Liver (tissue), 9 donors: ENCODE data around the gene METTL17. TPM values are rescaled to one million over a fixed set of nuclear protein-coding genes. Genes with fewer than 3 reads are reported as not detected.

Experiments used
- DNase-seq: peaks from one replicate; pipeline ENCODE4 v3.0.0-alpha.2; 2017; ENCODE audit warnings: low spot score
- H3K27ac ChIP-seq, 2 donors: one replicate each; pipeline ENCODE4 v1.7.0; 2013; ENCODE audit warnings: inconsistent platforms in 2 of 2, low read length in 2 of 2, control low read depth in 1 of 2, low read depth in 1 of 2, mild to moderate bottlenecking in 1 of 2
- H3K27me3 ChIP-seq, 4 donors: one replicate each; pipeline versions ENCODE4 v1.6.1 to v1.7.0; 2013; ENCODE audit warnings: low read length in 3 of 4, inconsistent platforms in 1 of 4, mild to moderate bottlenecking in 1 of 4, moderate library complexity in 1 of 4; ENCODE audit not compliant: control insufficient read depth in 4 of 4, insufficient read depth in 4 of 4
- H3K36me3 ChIP-seq, 4 donors: one replicate each; pipeline versions ENCODE4 v1.6.1 to v1.7.0; 2013; ENCODE audit warnings: low read length in 3 of 4, mild to moderate bottlenecking in 3 of 4, low read depth in 1 of 4, moderate library complexity in 1 of 4; ENCODE audit not compliant: control insufficient read depth in 4 of 4, insufficient read depth in 3 of 4
- H3K4me1 ChIP-seq, 4 donors: one replicate each; pipeline versions ENCODE4 v1.6.1 to v1.7.0; 2013; ENCODE audit warnings: low read length in 3 of 4, mild to moderate bottlenecking in 3 of 4, moderate library complexity in 1 of 4; ENCODE audit not compliant: control insufficient read depth in 4 of 4, insufficient read depth in 4 of 4
- H3K4me3 ChIP-seq, 3 donors: one replicate each; pipeline versions ENCODE4 v1.6.1 to v1.7.0; 2013; ENCODE audit warnings: low read length in 3 of 3, control low read depth in 1 of 3, low read depth in 1 of 3, mild to moderate bottlenecking in 1 of 3
- H3K9ac ChIP-seq, 2 donors: one replicate each; pipeline ENCODE4 v1.7.0; 2013; ENCODE audit warnings: low read length in 2 of 2, mild to moderate bottlenecking in 2 of 2, moderate library complexity in 2 of 2, control low read depth in 1 of 2, low read depth in 1 of 2
- H3K9me3 ChIP-seq, 4 donors: one replicate each; pipeline versions ENCODE4 v1.6.1 to v1.7.0; 2013; ENCODE audit warnings: low read length in 3 of 4; ENCODE audit not compliant: control insufficient read depth in 4 of 4
- ATF3 ChIP-seq: IDR thresholded peaks from 2 replicates; pipeline ENCODE4 v1.6.1; 2016; ENCODE audit warnings: antibody characterized with exemption
- CTCF ChIP-seq: fragments of 150-350 bp; IDR thresholded peaks from 2 replicates; pipeline ENCODE4 v1.5.1; 2017; ENCODE audit warnings: improper control_type of control experiment, low read depth, low read length; ENCODE audit not compliant: missing input control
- EGR1 ChIP-seq, 2 donors: IDR thresholded peaks; 2 replicates each; pipeline ENCODE4 v1.6.1; 2016 to 2018; ENCODE audit warnings: antibody characterized with exemption in 2 of 2, low read depth in 2 of 2
- FOXA1 ChIP-seq: IDR thresholded peaks from 2 replicates; pipeline ENCODE4 v1.6.1; 2016; ENCODE audit warnings: antibody characterized with exemption
- FOXA2 ChIP-seq: IDR thresholded peaks from 2 replicates; pipeline ENCODE4 v1.6.1; 2016; ENCODE audit warnings: antibody characterized with exemption
- GABPA ChIP-seq, 2 donors: IDR thresholded peaks in 1 of 2; conservative IDR thresholded peaks in 1 of 2; 2 replicates each; pipeline ENCODE4 v1.6.1; 2016; ENCODE audit warnings: antibody characterized with exemption in 2 of 2, mild to moderate bottlenecking in 1 of 2, moderate library complexity in 1 of 2
- HNF4A ChIP-seq, 2 donors: conservative IDR thresholded peaks; 2 replicates each; pipeline ENCODE4 v1.6.1; 2016; ENCODE audit warnings: antibody characterized with exemption in 2 of 2, mild to moderate bottlenecking in 2 of 2
- HNF4G ChIP-seq: IDR thresholded peaks from 2 replicates; pipeline ENCODE4 v1.6.1; 2016; ENCODE audit warnings: antibody characterized with exemption
- MAX ChIP-seq: IDR thresholded peaks from 2 replicates; pipeline ENCODE4 v1.6.1; 2016; ENCODE audit warnings: antibody characterized with exemption
- NR2F2 ChIP-seq: IDR thresholded peaks from 2 replicates; pipeline ENCODE4 v1.6.1; 2016; ENCODE audit warnings: antibody characterized with exemption
- RAD21 ChIP-seq, 2 donors: IDR thresholded peaks; 2 replicates each; pipeline ENCODE4 v1.6.1; 2016; ENCODE audit warnings: antibody characterized with exemption in 2 of 2, mild to moderate bottlenecking in 2 of 2
- REST ChIP-seq: IDR thresholded peaks from 2 replicates; pipeline ENCODE4 v1.6.1; 2016; ENCODE audit warnings: antibody characterized with exemption, mild to moderate bottlenecking
- RXRA ChIP-seq, 2 donors: IDR thresholded peaks; 2 replicates each; pipeline ENCODE4 v1.6.1; 2017 to 2018; ENCODE audit warnings: antibody characterized with exemption in 2 of 2, mild to moderate bottlenecking in 1 of 2
- YY1 ChIP-seq: IDR thresholded peaks from 2 replicates; pipeline ENCODE4 v1.6.1; 2016; ENCODE audit warnings: antibody characterized with exemption, mild to moderate bottlenecking
- WGBS: extraction: QIAGEN DNeasy Blood & Tissue Kit; methylation state at CpG from one replicate; pipeline ENCODE4 v1.1.7; 2013; 5-methylcytosine and 5-hydroxymethylcytosine counted together
- polyA plus RNA-seq, 2 donors: library from polyadenylated mRNA; stranded (reverse) in 1 of 2; unstranded in 1 of 2; fragments of 200-250 nt in 1 of 2; fragments of >200 nt in 1 of 2; fragmentation: Nextera tagmentation in 1 of 2; extraction: Ambion mirVana in 1 of 2; gene quantifications; one replicate each; pipeline versions ENCODE4 v1.2.1 to v1.2.3, GENCODE V29; 2013 to 2015
- total RNA-seq, 2 donors: library from RNA; depleted of rRNA; stranded (reverse); fragments of >200 nt; gene quantifications; one replicate each; pipeline ENCODE4 v1.2.3, GENCODE V29; 2014
- donor health status: healthy.
- donor health status: healthy.
- donor health status: healthy.
- donor health status: healthy.
- donor health status: healthy.

METTL17 gene
- total and polyA plus RNA-seq, 4 donors = 31.0 to 64.8 (median 47.3) TPM

- TF ChIP-seq REST = peak; percentile 29
- TF ChIP-seq YY1 = peak; percentile 61
These were observed 49.0 kb downstream of the METTL17 start (continued) for GRCh38 chr14:21038441-21039422.

- 25% methylated on average over 8 of the region's 8 CpGs for whole genome bisulfite sequencing
- Histone ChIP-seq H3K4me1 (peaks cover 15 to 67% (median 51%) of the 10 kb centered on the region in 4 donors), H3K27me3 (no peaks in the 10 kb centered on the region), H3K9ac (peak overlapping the region in 1 of 2 donors; percentile 51), H3K36me3 (no peaks in the 10 kb centered on the region), H3K9me3 (no peaks in the 10 kb centered on the region), H3K4me3 (no peak overlapping the region), H3K27ac (peak overlapping the region; percentile 59 to 68)
- DNase-seq = no peak
- TF ChIP-seq FOXA2 (no peak), REST (peak; percentile 13), GABPA (IDR thresholded peaks at IDR 0.05 in 1 of 2, conservative IDR thresholded peaks at IDR 0.05 in 1 of 2) (no peak), FOXA1 (no peak), ATF3 (no peak), EGR1 (IDR thresholded peaks at IDR 0.05; ENCODE audit: low read depth in 2 of 2) (no peak), NR2F2 (no peak), HNF4G (no peak), YY1 (no peak), MAX (no peak), HNF4A (conservative IDR thresholded peaks at IDR 0.05) (peak in 1 of 2 donors; percentile 21), RAD21 (IDR thresholded peaks at IDR 0.05) (peak; percentile 92 to 95), RXRA (IDR thresholded peaks at IDR 0.05) (peak in 1 of 2 donors; percentile 48), CTCF (peak; percentile 73)
These were observed 50.0 kb downstream of the METTL17 start for GRCh38 chr14:21039585-21040369.
